NCI-H510A treated with DMSO at 0.1 percent for 48 hours (cell line): Measurements from ENCODE around the gene GIMD1.
A peak's percentile ranks its signal among the peaks of the same experiment; 100 is the strongest.
"Not testable (repeated sequence)": the region's sequence is repeated elsewhere in the genome, so short reads cannot be mapped to it uniquely, and the experiment has no call there.

Experiments used
- DNase-seq: peaks from one replicate; lab custom pipeline; 2025; lab: John Stamatoyannopoulos, UW

The GIMD1 gene

GRCh38 chr4:106368678-106369077, at the start of gene GIMD1:
GIMD1 (minus strand) TSS chr4:106368778; CDS start chr4:106367435, 1,343 bp downstream.
- no peak for DNase-seq

- DNase-seq: no peak
These were observed 45.8 kb upstream of the GIMD1 start for GRCh38 chr4:106414366-106414765.

- no peak for DNase-seq
These were observed 41.6 kb upstream of the GIMD1 start for GRCh38 chr4:106409901-106410889.

GRCh38 chr4:106408004-106408403, 39.4 kb upstream of the GIMD1 start:
- not testable (repeated sequence) for DNase-seq

GRCh38 chr4:106401157-106401556, 32.6 kb upstream of the GIMD1 start:
- no peak for DNase-seq

- not testable (repeated sequence) for DNase-seq
These were observed 30.3 kb upstream of the GIMD1 start for GRCh38 chr4:106398898-106399297.

- no peak for DNase-seq
These were observed 27.0 kb upstream of the GIMD1 start for GRCh38 chr4:106395582-106395981.

- no peak for DNase-seq
These were observed 17.3 kb upstream of the GIMD1 start for GRCh38 chr4:106385853-106386393.

- DNase-seq: no peak
These were observed 16.3 kb upstream of the GIMD1 start for GRCh38 chr4:106384878-106385277.

- no peak for DNase-seq
These were observed 11.6 kb upstream of the GIMD1 start for GRCh38 chr4:106380179-106380578.

- no peak for DNase-seq
These were observed 4.4 kb upstream of the GIMD1 start for GRCh38 chr4:106373026-106373425.

GRCh38 chr4:106371161-106371560, 2.6 kb upstream of the GIMD1 start:
- no peak for DNase-seq

- DNase-seq: no peak
These were observed 1.6 kb upstream of the GIMD1 start for GRCh38 chr4:106370214-106370613.

GRCh38 chr4:106369456-106370060, 980 bp upstream of the GIMD1 start:
- DNase-seq: peak; percentile 8

- no peak for DNase-seq
These were observed 1.5 kb downstream of the GIMD1 start for GRCh38 chr4:106367072-106367471.

GRCh38 chr4:106366026-106366425, 2.6 kb downstream of the GIMD1 start:
- no peak for DNase-seq

- DNase-seq: no peak
These were observed 3.0 kb downstream of the GIMD1 start for GRCh38 chr4:106365613-106366012.

GRCh38 chr4:106364282-106364681, 4.3 kb downstream of the GIMD1 start:
- no peak for DNase-seq

GRCh38 chr4:106362086-106362825, 6.3 kb downstream of the GIMD1 start:
- DNase-seq: no peak

- DNase-seq: no peak
These were observed 9.7 kb downstream of the GIMD1 start for GRCh38 chr4:106358899-106359298.

GRCh38 chr4:106355193-106355592, 13.4 kb downstream of the GIMD1 start:
- no peak for DNase-seq

- no peak for DNase-seq
These were observed 14.8 kb downstream of the GIMD1 start for GRCh38 chr4:106353786-106354185.
